H1 (cell line): ENCODE data around the gene BSN. TPM values are rescaled to one million over a fixed set of nuclear protein-coding genes. Genes with fewer than 3 reads are reported as not detected.

Source experiments
- CTCF ChIA-PET: fragments of 300-600 bp; sonication (Branson Sonifier 250); formaldehyde crosslinking; loops from one replicate; lab custom pipeline; 2021; ENCODE audit not compliant: partially characterized antibody; lab: Charles Lee
- POLR2A ChIA-PET: fragments of 300-600 bp; sonication (Branson Sonifier 250); formaldehyde crosslinking; loops from one replicate; lab custom pipeline; 2021; ENCODE audit warnings: inconsistent platforms; ENCODE audit not compliant: partially characterized antibody; lab: Charles Lee
- DNase-seq, 2 experiments: peaks; one replicate each; pipeline versions ENCODE4 v3.0.0 to v3.0.0-alpha.2; 2010 to 2022; ENCODE audit warnings: low spot score in 2 of 2, low read depth in 1 of 2, mixed read lengths in 1 of 2
- FAIRE-seq: peaks from 2 replicates; lab custom pipeline; 2011; peaks lifted over from hg19 to GRCh38; lab: Jason Lieb, UNC
- H2AFZ ChIP-seq: 2 replicates; pipeline ENCODE4 v1.8.1; 2012; ENCODE audit warnings: low read length, inconsistent platforms
- H2AK5ac ChIP-seq: 2 replicates; pipeline ENCODE4 v1.6.1; 2013; ENCODE audit warnings: low read depth, low read length
- H2BK120ac ChIP-seq: replicated peaks from 2 replicates; pipeline ENCODE3; 2013; ENCODE audit warnings: low read depth, low read length, inconsistent platforms
- H2BK12ac ChIP-seq: 2 replicates; pipeline ENCODE4 v1.6.1; 2013; ENCODE audit warnings: low read depth, low read length
- H2BK15ac ChIP-seq: 2 replicates; pipeline ENCODE4 v1.6.1; 2013; ENCODE audit warnings: low read length
- H2BK20ac ChIP-seq: 2 replicates; pipeline ENCODE4 v1.6.1; 2013; ENCODE audit warnings: low read length
- H2BK5ac ChIP-seq: 2 replicates; pipeline ENCODE4 v1.6.1; 2013; ENCODE audit warnings: low read depth, low read length
- H3K14ac ChIP-seq: 2 replicates; pipeline ENCODE4 v1.6.1; 2013; ENCODE audit warnings: inconsistent platforms; ENCODE audit not compliant: insufficient read length
- H3K18ac ChIP-seq: 2 replicates; pipeline ENCODE4 v1.6.1; 2013; ENCODE audit warnings: low read length; ENCODE audit errors: extremely low read depth
- H3K23ac ChIP-seq: 2 replicates; pipeline ENCODE4 v1.6.1; 2013; ENCODE audit warnings: inconsistent platforms; ENCODE audit not compliant: insufficient read length
- H3K23me2 ChIP-seq: 2 replicates; pipeline ENCODE4 v1.6.1; 2013; ENCODE audit warnings: low read depth, low read length
- H3K27ac ChIP-seq: 2 replicates; pipeline ENCODE4 v1.6.1; 2011; ENCODE audit warnings: low read depth, low read length, inconsistent platforms
- H3K27me3 ChIP-seq, 4 experiments: replicated peaks in 1 of 4; 1 replicate in 1 of 4; 2 replicates in 3 of 4; pipeline versions ENCODE4 v1.6.1 to v1.8.1; 2011 to 2013; ENCODE audit warnings: low read length in 3 of 4, mild to moderate bottlenecking in 3 of 4, inconsistent platforms in 2 of 4, mixed read lengths in 2 of 4, moderate library complexity in 1 of 4; ENCODE audit not compliant: control insufficient read depth in 3 of 4, insufficient read depth in 3 of 4; ENCODE audit errors: extremely low read depth in 1 of 4
- H3K36me3 ChIP-seq, 4 experiments: 2 replicates each; pipeline versions ENCODE4 v1.6.1 to v1.8.1; 2011 to 2013; ENCODE audit warnings: mild to moderate bottlenecking in 4 of 4, low read length in 3 of 4, moderate library complexity in 2 of 4, control low read depth in 1 of 4, inconsistent platforms in 1 of 4; ENCODE audit not compliant: insufficient read depth in 4 of 4, control insufficient read depth in 2 of 4
- H3K4ac ChIP-seq: replicated peaks from 2 replicates; pipeline ENCODE3; 2013; ENCODE audit warnings: low read length, low read depth, mixed read lengths, inconsistent platforms; ENCODE audit not compliant: insufficient read length
- H3K4me1 ChIP-seq, 4 experiments: replicated peaks in 1 of 4; 1 replicate in 1 of 4; 2 replicates in 3 of 4; pipeline versions ENCODE4 v1.6.1 to v1.8.1; 2011 to 2013; ENCODE audit warnings: low read length in 3 of 4, inconsistent platforms in 2 of 4, mixed read lengths in 1 of 4; ENCODE audit not compliant: insufficient read depth in 4 of 4, control insufficient read depth in 3 of 4
- H3K4me2 ChIP-seq, 2 experiments: 2 replicates each; pipeline versions ENCODE4 v1.6.1 to v1.8.1; 2011 to 2013; ENCODE audit warnings: low read depth in 2 of 2, low read length in 2 of 2, control low read depth in 1 of 2, inconsistent platforms in 1 of 2, mild to moderate bottlenecking in 1 of 2; ENCODE audit not compliant: insufficient read depth in 1 of 2
- H3K4me3 ChIP-seq, 4 experiments: fragments of 200-600, 300-600 bp in 1 of 4; sonication (generic), shearing (Covaris generic), sonication (Bioruptor Twin) in 1 of 4; 2 replicates each; pipeline versions ENCODE4 v1.5.1 to v1.8.1; 2011 to 2016; ENCODE audit warnings: low read length in 4 of 4, low read depth in 3 of 4, control low read depth in 2 of 4, inconsistent platforms in 2 of 4, mild to moderate bottlenecking in 2 of 4, mixed read lengths in 1 of 4, moderate library complexity in 1 of 4; ENCODE audit not compliant: insufficient read depth in 2 of 4; ENCODE audit errors: extremely low read depth in 1 of 4
- H3K56ac ChIP-seq: replicated peaks from 2 replicates; pipeline ENCODE3; 2013; ENCODE audit warnings: low read depth, mild to moderate bottlenecking, mixed read lengths, low read length, inconsistent platforms; ENCODE audit not compliant: insufficient read length
- H3K79me1 ChIP-seq: 2 replicates; pipeline ENCODE4 v1.6.1; 2013; ENCODE audit warnings: low read depth, low read length, control low read depth
- H3K79me2 ChIP-seq, 2 experiments: 2 replicates each; pipeline versions ENCODE4 v1.6.1 to v1.8.1; 2012 to 2013; ENCODE audit warnings: low read length in 2 of 2, mild to moderate bottlenecking in 2 of 2, inconsistent platforms in 1 of 2; ENCODE audit not compliant: insufficient read depth in 2 of 2, control insufficient read depth in 1 of 2
- H3K9ac ChIP-seq, 4 experiments: replicated peaks in 1 of 4; 1 replicate in 1 of 4; 2 replicates in 3 of 4; pipeline versions ENCODE4 v1.6.1 to v1.8.1; 2011 to 2013; ENCODE audit warnings: low read depth in 3 of 4, low read length in 3 of 4, control low read depth in 2 of 4, mild to moderate bottlenecking in 2 of 4, moderate library complexity in 2 of 4, inconsistent platforms in 1 of 4; ENCODE audit errors: extremely low read depth in 1 of 4
- H3K9me3 ChIP-seq, 2 experiments: 2 replicates each; pipeline versions ENCODE4 v1.6.1 to v1.8.1; 2012 to 2013; ENCODE audit warnings: mild to moderate bottlenecking in 2 of 2, moderate library complexity in 2 of 2, control low read depth in 1 of 2, inconsistent platforms in 1 of 2, low read depth in 1 of 2, low read length in 1 of 2, mixed read lengths in 1 of 2; ENCODE audit not compliant: insufficient read depth in 2 of 2
- H4K20me1 ChIP-seq, 2 experiments: replicated peaks in 1 of 2; 2 replicates each; pipeline versions ENCODE3 to v1.8.1; 2011 to 2013; ENCODE audit warnings: inconsistent platforms in 2 of 2, low read length in 2 of 2, mild to moderate bottlenecking in 1 of 2; ENCODE audit not compliant: insufficient read depth in 2 of 2, control insufficient read depth in 1 of 2
- H4K5ac ChIP-seq: 2 replicates; pipeline ENCODE4 v1.6.1; 2013; ENCODE audit warnings: low read length, low read depth, mixed read lengths, inconsistent platforms; ENCODE audit not compliant: insufficient read length
- H4K8ac ChIP-seq: 2 replicates; pipeline ENCODE4 v1.8.0; 2013; ENCODE audit warnings: mild to moderate bottlenecking, moderate library complexity, low read length, inconsistent platforms; ENCODE audit not compliant: insufficient read depth; ENCODE audit errors: extremely low read depth
- H4K91ac ChIP-seq: replicated peaks from 2 replicates; pipeline ENCODE3; 2013; ENCODE audit warnings: low read length, mixed read lengths, inconsistent platforms; ENCODE audit not compliant: insufficient read length
- BCL11A ChIP-seq, 2 experiments: IDR thresholded peaks; one replicate each; pipeline ENCODE4 v1.6.1; 2011; ENCODE audit warnings: low read depth in 2 of 2, low read length in 2 of 2, mild to moderate bottlenecking in 2 of 2
- CHD2 ChIP-seq: IDR thresholded peaks from 2 replicates; pipeline ENCODE4 v1.6.1; 2012; ENCODE audit warnings: low read length, improper control_type of control experiment
- EGR1 ChIP-seq: IDR thresholded peaks from 2 replicates; pipeline ENCODE4 v1.6.1; 2011; ENCODE audit warnings: low read depth, low read length, borderline replicate concordance
- EP300 ChIP-seq, 2 experiments: IDR thresholded peaks; 1 replicate in 1 of 2; 2 replicates in 1 of 2; pipeline ENCODE4 v1.6.1; 2011 to 2012; ENCODE audit warnings: low read depth in 2 of 2, low read length in 2 of 2, mild to moderate bottlenecking in 2 of 2, borderline replicate concordance in 1 of 2, inconsistent platforms in 1 of 2, moderate library complexity in 1 of 2
- TAF1 ChIP-seq: IDR thresholded peaks from 2 replicates; pipeline ENCODE4 v1.6.1; 2011; ENCODE audit warnings: mild to moderate bottlenecking, low read depth, low read length
- TAF7 ChIP-seq: optimal IDR thresholded peaks from 2 replicates; pipeline ENCODE3; 2011; ENCODE audit warnings: low read depth, mild to moderate bottlenecking, inconsistent platforms, low read length, moderate library complexity, borderline replicate concordance
- TBP ChIP-seq: IDR thresholded peaks from 2 replicates; pipeline ENCODE4 v1.6.1; 2011; ENCODE audit warnings: low read depth, low read length, improper control_type of control experiment
- TEAD4 ChIP-seq: IDR thresholded peaks from 2 replicates; pipeline ENCODE4 v1.6.1; 2012; ENCODE audit warnings: low read depth, low read length, inconsistent platforms, mixed read lengths
- WGBS, 2 experiments: shearing (Covaris generic) in 1 of 2; methylation state at CpG; one replicate each; pipeline versions ENCODE4 v1.1.6 to v1.1.7; 2013 to 2015; ENCODE audit warnings: low lambda C conversion rate in 2 of 2, mixed read lengths in 2 of 2, inconsistent platforms in 1 of 2, low coverage in 1 of 2, missing lambda C conversion rate in 1 of 2; ENCODE audit not compliant: insufficient replicate concordance in 2 of 2, insufficient coverage in 1 of 2, insufficient read length in 1 of 2; ENCODE audit errors: extremely low coverage in 1 of 2, missing lambda C conversion rate in 1 of 2; 5-methylcytosine and 5-hydroxymethylcytosine counted together
- polyA plus RNA-seq, 7 experiments: library from polyadenylated mRNA; depleted of rRNA in 3 of 7; stranded (reverse) in 5 of 7; unstranded in 2 of 7; fragments of >200 nt in 5 of 7; fragments of 200-250 nt in 2 of 7; gene quantifications; 1 replicate in 5 of 7; 2 replicates in 1 of 7; 4 replicates in 1 of 7; pipeline versions ENCODE4 v1.2.1 to v1.2.3, GENCODE V29; 2011 to 2013; ENCODE audit warnings: missing spikeins in 2 of 7, mixed read lengths in 2 of 7
- total RNA-seq: library from RNA; stranded (reverse); fragmentation: NEBNext Ultra II Directional; extraction: Animal tissue kit (Norgen Biotek cat#: 25700); gene quantifications from 2 replicates; pipeline ENCODE4 v1.2.1, GENCODE V29; 2021

BSN gene
- total and polyA plus RNA-seq, 2 of the 8 experiments (the other 6 are each of a cell fraction or from before 2014, with no cell fraction given) = 0.60 to 3.0 TPM

GRCh38 chr3:49668861-49669260 lies 114.6 kb downstream of the BSN start:
- Histone ChIP-seq H3K18ac (no peak overlapping the region), H2BK120ac (no peak overlapping the region), H3K4me2 (no peak overlapping the region), H3K36me3 (no peaks in the 10 kb centered on the region), H2BK12ac (no peak overlapping the region), H3K27me3 (no peaks in the 10 kb centered on the region), H4K8ac (no peak overlapping the region), H2BK15ac (no peak overlapping the region), H3K79me2 (peaks cover 0 to 3% of the 10 kb centered on the region in 2 experiments; a peak in 1 of 4 replicates), H3K4me3 (no peak overlapping the region), H3K14ac (no peak overlapping the region), H3K4me1 (peaks cover 0 to 11% (median 2%) of the 10 kb centered on the region in 4 experiments; a peak in 2 of 7 replicates), H3K23ac (no peak overlapping the region), H4K91ac (no peak overlapping the region), H3K9ac (no peak overlapping the region), H3K27ac (no peak overlapping the region), H2AFZ (no peak overlapping the region), H3K79me1 (no peaks in the 10 kb centered on the region), H3K56ac (no peak overlapping the region), H3K9me3 (no peaks in the 10 kb centered on the region), H3K23me2 (peaks cover 6% of the 10 kb centered on the region; the same call in 1 of the 2 replicates), H2AK5ac (no peak overlapping the region), H4K20me1 (no peaks in the 10 kb centered on the region), H4K5ac (no peak overlapping the region), H3K4ac (no peak overlapping the region), H2BK5ac (no peak overlapping the region), H2BK20ac (no peak overlapping the region)
- WGBS, 2 experiments = 73% methylated on average over 5 of the region's 5 CpGs; no CpG with 5 or more reads in 1 of the 2 experiments
- CTCF ChIA-PET = interaction anchor here (0.6 to 5.4 kb wide), 11 partner anchors 12 to 355 kb away, joined by 3 to 159 read pairs (median 4); no protein-coding TSS in a partner anchor
- POLR2A ChIA-PET = interaction anchor here (1.0 to 1.3 kb wide), 2 partner anchors 128 to 130 kb away, joined by 3 to 4 read pairs; no protein-coding TSS in a partner anchor
- TF ChIP-seq TEAD4 (no peak), TBP (no peak), TAF1 (no peak), EP300 (IDR thresholded peaks at IDR 0.05; ENCODE audit: borderline replicate concordance in 1 of 2, low read depth in 2 of 2, low read length in 2 of 2) (no peak), BCL11A (IDR thresholded peaks at IDR 0.05; ENCODE audit: low read depth in 2 of 2, low read length in 2 of 2) (no peak), TAF7 (no peak), CHD2 (no peak), EGR1 (no peak)
- DNase-seq (no peak), FAIRE-seq (no peak)
